ENCODE results near the gene AKR1C1.
"Not testable (repeated sequence)": the region's sequence is repeated elsewhere in the genome, so short reads cannot be mapped to it uniquely, and the experiment has no call there.

Gene AKR1C1

DNA sequence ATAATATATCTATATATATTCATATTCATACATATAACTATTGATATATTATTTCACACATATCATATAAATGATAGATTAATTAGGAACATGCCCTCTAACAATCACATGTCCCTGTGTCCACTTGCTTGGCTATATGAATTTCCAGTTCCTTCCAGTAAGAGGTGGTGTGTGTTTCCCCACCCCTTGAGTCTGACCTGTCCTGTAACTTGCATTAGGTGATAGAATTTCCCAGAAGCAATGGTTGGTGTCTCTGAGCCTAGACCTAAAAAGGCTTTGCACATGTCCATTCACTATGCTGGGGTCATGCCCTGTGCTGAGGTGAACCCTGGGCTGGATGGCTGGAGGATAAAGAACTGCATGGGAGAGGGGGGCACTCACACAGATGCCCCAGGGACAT is 31.0 kb downstream of the AKR1C1 start:
- not testable (repeated sequence) for H3K4me1 ChIP-seq; H3K4me2 ChIP-seq (ENCODE audit: low read length); H3K4me3 ChIP-seq (ENCODE audit: low read depth, low read length); H3K9me3 ChIP-seq (ENCODE audit: control insufficient read depth, low read length); H2AFZ ChIP-seq; H3K79me2 ChIP-seq; H3K27me3 ChIP-seq (ENCODE audit: control insufficient read depth, insufficient read depth, low read length); H3K36me3 ChIP-seq (ENCODE audit: control insufficient read depth, insufficient read depth, low read length); H3K9ac ChIP-seq; H3K27ac ChIP-seq

DNA sequence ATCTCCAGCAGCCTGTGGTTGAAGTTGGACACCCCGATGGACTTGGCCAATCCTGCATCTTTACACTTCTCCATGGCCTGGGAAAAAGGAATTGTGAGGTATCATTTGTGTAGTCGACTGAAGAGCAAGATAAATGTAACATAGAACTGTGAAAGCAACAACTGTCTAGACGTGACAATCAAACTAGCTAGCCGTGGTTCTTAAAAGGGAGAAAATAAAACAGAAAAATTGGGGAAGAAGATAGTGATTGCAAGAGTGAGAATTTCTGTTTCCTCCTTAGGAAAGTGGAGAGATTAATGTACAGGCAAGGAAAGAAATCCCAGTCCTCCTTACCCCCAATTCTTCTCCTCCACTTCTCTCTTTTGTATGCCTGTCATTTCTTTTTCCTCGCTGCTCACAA is 35.5 kb downstream of the AKR1C1 start:
- TF ChIP-seq, protein P1, sequence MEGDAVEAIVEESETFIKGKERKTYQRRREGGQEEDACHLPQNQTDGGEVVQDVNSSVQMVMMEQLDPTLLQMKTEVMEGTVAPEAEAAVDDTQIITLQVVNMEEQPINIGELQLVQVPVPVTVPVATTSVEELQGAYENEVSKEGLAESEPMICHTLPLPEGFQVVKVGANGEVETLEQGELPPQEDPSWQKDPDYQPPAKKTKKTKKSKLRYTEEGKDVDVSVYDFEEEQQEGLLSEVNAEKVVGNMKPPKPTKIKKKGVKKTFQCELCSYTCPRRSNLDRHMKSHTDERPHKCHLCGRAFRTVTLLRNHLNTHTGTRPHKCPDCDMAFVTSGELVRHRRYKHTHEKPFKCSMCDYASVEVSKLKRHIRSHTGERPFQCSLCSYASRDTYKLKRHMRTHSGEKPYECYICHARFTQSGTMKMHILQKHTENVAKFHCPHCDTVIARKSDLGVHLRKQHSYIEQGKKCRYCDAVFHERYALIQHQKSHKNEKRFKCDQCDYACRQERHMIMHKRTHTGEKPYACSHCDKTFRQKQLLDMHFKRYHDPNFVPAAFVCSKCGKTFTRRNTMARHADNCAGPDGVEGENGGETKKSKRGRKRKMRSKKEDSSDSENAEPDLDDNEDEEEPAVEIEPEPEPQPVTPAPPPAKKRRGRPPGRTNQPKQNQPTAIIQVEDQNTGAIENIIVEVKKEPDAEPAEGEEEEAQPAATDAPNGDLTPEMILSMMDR (IDR thresholded peaks at IDR 0.05) = no peak
- Histone ChIP-seq H3K9me3 (ENCODE audit: control insufficient read depth, low read length) (no peaks in the 10 kb centered on the region), H3K79me2 (no peaks in the 10 kb centered on the region), H3K9ac (no peak overlapping the region), H2AFZ (no peak overlapping the region), H3K4me1 (no peaks in the 10 kb centered on the region), H3K27me3 (ENCODE audit: control insufficient read depth, insufficient read depth, low read length) (no peaks in the 10 kb centered on the region), H3K36me3 (ENCODE audit: control insufficient read depth, insufficient read depth, low read length) (no peaks in the 10 kb centered on the region), H3K4me3 (ENCODE audit: low read depth, low read length) (no peak overlapping the region), H3K27ac (no peak overlapping the region), H3K4me2 (ENCODE audit: low read length) (no peak overlapping the region)

DNA sequence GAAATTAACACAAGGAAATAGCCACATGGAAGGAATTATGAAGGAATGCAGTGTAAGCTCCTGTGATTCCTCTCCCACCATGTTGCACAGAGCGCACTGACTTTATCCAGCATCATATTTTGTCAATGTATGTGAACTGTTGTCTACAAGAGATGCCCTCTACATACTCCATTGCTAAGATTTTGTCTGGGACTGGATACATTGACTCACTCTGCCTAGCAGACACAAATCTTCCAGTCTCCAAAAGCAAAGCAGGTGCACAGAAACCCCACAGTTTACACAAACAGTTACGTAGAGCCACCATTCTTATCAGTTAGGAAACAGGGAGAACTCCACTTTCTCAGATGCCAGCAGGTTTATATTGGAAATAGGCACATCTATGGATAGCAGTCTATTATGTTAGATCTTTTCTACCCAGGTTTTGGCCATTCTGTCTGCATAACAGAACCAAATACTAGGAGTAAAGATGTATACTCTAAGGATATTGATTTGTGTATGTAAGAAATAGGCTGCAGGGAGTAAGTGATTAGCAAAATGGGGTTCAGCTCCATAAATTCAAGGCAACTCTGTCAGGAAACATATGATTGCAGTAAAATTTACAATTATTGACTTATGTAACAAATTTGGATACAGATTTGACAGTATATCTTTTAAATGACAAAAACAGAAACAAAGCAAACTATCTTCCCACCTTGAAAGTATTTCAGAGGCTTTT is 39.0 kb downstream of the AKR1C1 start:
- no peak overlapping the region for H3K27ac ChIP-seq
- no peaks in the 10 kb centered on the region for H3K4me1 ChIP-seq
- no peak overlapping the region for H3K4me2 ChIP-seq (ENCODE audit: low read length)
- no peaks in the 10 kb centered on the region for H3K9me3 ChIP-seq (ENCODE audit: control insufficient read depth, low read length)
- no peaks in the 10 kb centered on the region for H3K27me3 ChIP-seq (ENCODE audit: control insufficient read depth, insufficient read depth, low read length)
- H3K36me3 ChIP-seq (ENCODE audit: control insufficient read depth, insufficient read depth, low read length) = no peaks in the 10 kb centered on the region
- H2AFZ ChIP-seq = no peak overlapping the region
- no peak overlapping the region for H3K4me3 ChIP-seq (ENCODE audit: low read depth, low read length)
- H3K9ac ChIP-seq = no peak overlapping the region
- no peaks in the 10 kb centered on the region for H3K79me2 ChIP-seq
- TF ChIP-seq, protein P1 (IDR thresholded peaks at IDR 0.05) = no peak

DNA sequence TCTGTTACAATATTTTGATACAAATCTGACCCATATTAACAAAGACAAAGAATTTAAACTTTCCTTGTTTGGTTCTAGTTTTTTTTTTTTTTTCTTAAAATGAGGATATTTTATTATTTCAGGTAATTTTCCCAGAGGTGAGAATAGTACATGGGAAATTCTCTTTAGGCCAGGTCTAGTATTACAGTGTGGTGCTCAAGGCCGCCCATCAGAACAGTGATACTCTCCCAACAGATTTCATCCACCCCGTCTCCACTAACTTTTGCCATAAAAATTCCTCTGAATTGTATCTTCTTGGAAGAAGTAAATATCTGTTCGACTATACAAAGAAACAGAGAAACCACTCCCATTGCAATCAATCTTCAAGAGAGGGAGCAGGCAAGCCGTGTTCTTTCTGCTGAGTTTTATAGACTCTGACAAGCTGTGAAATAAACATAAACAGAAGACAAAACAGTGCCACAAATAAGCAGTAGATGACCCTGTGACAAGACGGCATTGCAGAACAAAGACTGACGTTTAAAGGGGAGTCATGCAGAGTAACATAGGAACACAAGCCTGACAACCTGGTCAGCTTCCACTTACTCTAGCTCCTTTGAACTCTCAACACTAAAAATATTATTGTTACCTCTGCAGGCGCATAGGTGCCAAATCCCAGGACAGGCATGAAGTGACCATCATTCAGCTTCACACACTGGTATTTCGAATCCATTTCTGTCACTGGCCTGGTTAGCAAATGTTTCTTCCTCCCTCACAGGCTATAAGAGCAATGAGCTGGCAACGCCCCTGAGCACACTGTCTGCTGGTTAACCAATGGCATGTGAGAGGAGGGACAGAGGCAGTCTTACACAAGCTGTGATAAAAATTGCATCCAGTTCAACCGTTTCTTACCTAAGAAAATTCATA is 40.2 kb downstream of the AKR1C1 start, which contains the start of gene AKR1C2:
AKR1C2 (minus strand) TSS at position 731 of the 903 bp plus-strand sequence; CDS start at position 709, 22 bp downstream.
- not testable (repeated sequence) for H3K4me2 ChIP-seq (ENCODE audit: low read length); H3K27me3 ChIP-seq (ENCODE audit: control insufficient read depth, insufficient read depth, low read length); H3K9me3 ChIP-seq (ENCODE audit: control insufficient read depth, low read length); H3K9ac ChIP-seq; H3K79me2 ChIP-seq; H3K27ac ChIP-seq; H3K4me1 ChIP-seq; H3K4me3 ChIP-seq (ENCODE audit: low read depth, low read length); H3K36me3 ChIP-seq (ENCODE audit: control insufficient read depth, insufficient read depth, low read length)
- H2AFZ ChIP-seq = peak within 1 kb of the TSS; percentile 58

DNA sequence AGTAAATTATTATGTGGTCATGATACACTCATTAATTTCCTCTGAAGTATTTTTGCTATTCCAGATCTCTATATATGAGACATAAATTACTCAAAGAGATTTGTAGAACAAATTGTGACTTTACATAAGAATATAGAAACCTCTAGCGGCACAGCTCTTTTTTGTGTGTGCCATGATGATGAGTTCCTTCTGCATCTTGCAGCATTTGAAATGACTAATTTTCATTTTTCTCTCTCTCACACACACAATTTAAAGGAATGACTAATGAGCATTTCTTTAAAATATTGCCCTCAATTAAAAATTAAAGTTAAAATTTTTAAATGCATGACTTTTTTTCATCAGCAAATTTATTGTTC is 40.8 kb downstream of the AKR1C1 start:
- H3K27me3 ChIP-seq (ENCODE audit: control insufficient read depth, insufficient read depth, low read length); H3K4me1 ChIP-seq; H3K4me2 ChIP-seq (ENCODE audit: low read length); H3K9me3 ChIP-seq (ENCODE audit: control insufficient read depth, low read length); H3K79me2 ChIP-seq; H3K36me3 ChIP-seq (ENCODE audit: control insufficient read depth, insufficient read depth, low read length); H2AFZ ChIP-seq; H3K9ac ChIP-seq; H3K4me3 ChIP-seq (ENCODE audit: low read depth, low read length); H3K27ac ChIP-seq: not testable (repeated sequence)

DNA sequence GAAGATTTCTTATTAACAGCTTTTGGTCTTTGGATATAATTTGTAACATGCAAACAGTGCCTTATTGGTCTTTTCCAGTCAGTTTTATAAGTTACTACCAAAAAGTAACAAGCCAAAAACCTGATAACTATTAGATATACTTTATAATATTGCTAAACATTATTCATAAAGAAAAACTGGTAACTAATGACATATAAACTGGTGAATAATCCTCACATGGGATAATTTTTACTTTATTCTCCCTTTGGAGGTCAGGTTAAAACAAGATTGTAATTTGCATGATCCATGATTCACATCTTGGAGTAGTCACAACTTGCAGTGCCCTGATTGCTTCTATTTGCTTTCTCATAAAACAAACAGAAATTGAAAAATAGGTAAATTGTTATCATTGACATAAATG is 41.3 kb downstream of the AKR1C1 start:
- H3K27me3 ChIP-seq (ENCODE audit: control insufficient read depth, insufficient read depth, low read length); H3K4me2 ChIP-seq (ENCODE audit: low read length); H3K4me1 ChIP-seq; H2AFZ ChIP-seq; H3K4me3 ChIP-seq (ENCODE audit: low read depth, low read length); H3K9me3 ChIP-seq (ENCODE audit: control insufficient read depth, low read length); H3K79me2 ChIP-seq; H3K9ac ChIP-seq; H3K36me3 ChIP-seq (ENCODE audit: control insufficient read depth, insufficient read depth, low read length); H3K27ac ChIP-seq: not testable (repeated sequence)

DNA sequence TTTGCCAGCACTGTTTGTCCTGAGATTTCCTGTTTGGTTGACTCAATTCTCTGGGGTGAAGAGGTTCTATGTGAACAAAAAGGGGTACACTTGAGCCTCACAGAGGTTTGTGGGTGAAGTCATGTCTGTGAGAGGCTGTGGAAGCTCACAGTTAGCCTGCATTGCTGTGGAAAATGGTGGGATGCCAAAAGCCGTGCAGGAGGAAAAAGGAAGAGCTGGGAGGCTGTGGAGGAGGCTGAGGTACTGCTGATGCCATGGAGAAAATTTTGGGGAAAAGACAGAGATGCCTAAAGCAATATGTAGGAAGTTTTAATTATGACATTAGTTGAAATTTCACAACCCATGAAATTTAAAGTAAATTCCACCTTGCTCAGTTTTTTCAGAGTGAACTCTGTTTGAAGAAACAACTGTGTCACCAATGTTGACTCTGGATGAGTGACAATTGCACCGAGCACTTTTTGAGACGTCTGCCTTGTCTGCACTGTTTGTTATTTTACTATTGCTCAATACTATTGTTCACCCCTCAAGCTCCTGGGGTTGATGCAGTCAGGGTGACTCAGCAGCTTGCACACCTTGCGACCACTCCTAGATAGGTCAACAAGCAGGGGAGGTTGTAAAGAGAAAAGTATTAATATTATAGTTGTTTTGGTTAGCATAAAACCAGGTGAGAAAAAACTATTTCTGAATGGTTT is 45.8 kb downstream of the AKR1C1 start:
- not testable (repeated sequence) for H3K4me2 ChIP-seq (ENCODE audit: low read length)

DNA sequence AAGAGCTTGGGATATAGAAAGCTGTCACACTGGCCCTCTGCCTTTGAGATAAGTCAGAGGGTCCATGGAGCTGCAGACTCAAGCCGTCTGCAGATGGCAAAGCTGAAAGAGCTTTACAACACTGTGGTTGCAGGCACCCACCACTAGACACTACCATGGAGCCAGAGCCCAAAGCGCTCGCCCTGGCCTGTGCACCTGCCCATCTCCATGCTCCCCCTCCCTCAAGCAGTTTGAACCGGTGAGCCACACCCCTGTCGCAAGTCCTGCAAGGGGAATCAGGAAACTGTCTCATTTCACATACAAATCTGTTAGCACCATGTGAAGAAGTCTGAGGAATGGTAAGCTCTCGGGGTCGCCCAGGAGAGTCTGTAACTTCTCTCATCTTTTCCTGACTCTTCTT is 46.8 kb downstream of the AKR1C1 start:
- H3K27ac ChIP-seq; H3K4me1 ChIP-seq; H3K4me3 ChIP-seq (ENCODE audit: low read depth, low read length); H3K36me3 ChIP-seq (ENCODE audit: control insufficient read depth, insufficient read depth, low read length); H3K9ac ChIP-seq; H3K9me3 ChIP-seq (ENCODE audit: control insufficient read depth, low read length); H2AFZ ChIP-seq; H3K27me3 ChIP-seq (ENCODE audit: control insufficient read depth, insufficient read depth, low read length); H3K79me2 ChIP-seq; H3K4me2 ChIP-seq (ENCODE audit: low read length): not testable (repeated sequence)

More for the DNA sequence above, 45.8 kb downstream of the AKR1C1 start:
- H3K79me2 ChIP-seq; H3K27me3 ChIP-seq (ENCODE audit: control insufficient read depth, insufficient read depth, low read length); H3K9me3 ChIP-seq (ENCODE audit: control insufficient read depth, low read length); H3K27ac ChIP-seq; H3K36me3 ChIP-seq (ENCODE audit: control insufficient read depth, insufficient read depth, low read length); H3K9ac ChIP-seq; H3K4me3 ChIP-seq (ENCODE audit: low read depth, low read length); H3K4me1 ChIP-seq; H2AFZ ChIP-seq: not testable (repeated sequence)

DNA sequence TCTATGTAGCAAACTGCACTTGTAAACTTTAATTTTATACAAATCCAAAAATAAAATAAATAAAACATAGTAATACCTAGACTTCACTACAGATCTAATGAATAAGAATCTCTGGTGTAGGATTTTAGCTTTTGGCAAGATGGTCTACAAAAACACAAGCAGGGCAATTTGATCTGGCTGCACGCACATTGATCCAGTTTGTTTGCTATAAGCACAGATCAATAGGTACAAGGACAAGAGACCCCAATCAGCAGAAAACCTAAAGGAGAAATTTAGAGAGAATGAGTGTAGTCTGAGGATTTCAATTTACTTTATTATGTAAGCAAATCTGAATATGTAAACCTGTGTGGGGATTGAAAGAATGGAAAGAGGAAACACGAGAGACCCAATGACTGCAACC is 48.2 kb downstream of the AKR1C1 start:
- H3K36me3 ChIP-seq (ENCODE audit: control insufficient read depth, insufficient read depth, low read length); H3K9ac ChIP-seq; H3K79me2 ChIP-seq; H2AFZ ChIP-seq; H3K4me2 ChIP-seq (ENCODE audit: low read length); H3K27me3 ChIP-seq (ENCODE audit: control insufficient read depth, insufficient read depth, low read length); H3K27ac ChIP-seq; H3K4me1 ChIP-seq; H3K9me3 ChIP-seq (ENCODE audit: control insufficient read depth, low read length); H3K4me3 ChIP-seq (ENCODE audit: low read depth, low read length): not testable (repeated sequence)
